Loucy (cell line): ENCODE measurements around the gene KRTAP5-8.
"Not testable (repeated sequence)": the region's sequence is repeated elsewhere in the genome, so short reads cannot be mapped to it uniquely, and the experiment has no call there.

Experiments
- H2AFZ ChIP-seq: fragments of 200-600 bp; sonication (generic); 2 replicates; pipeline ENCODE4 v1.6.0; 2016; ENCODE audit warnings: antibody characterized with exemption, mild to moderate bottlenecking, low read length, moderate library complexity
- H3F3A ChIP-seq: fragments of 200-600 bp; 2 replicates; pipeline ENCODE4 v1.6.0; 2016; ENCODE audit warnings: antibody characterized with exemption, low read depth, mild to moderate bottlenecking
- H3K27me3 ChIP-seq: fragments of 200-600 bp; sonication (generic); 2 replicates; pipeline ENCODE4 v1.6.1; 2014; ENCODE audit warnings: low read length, mild to moderate bottlenecking; ENCODE audit not compliant: insufficient read depth, poor library complexity, severe bottlenecking
- H3K36me3 ChIP-seq: fragments of 200-600 bp; sonication (generic); 2 replicates; pipeline ENCODE4 v1.6.1; 2016; ENCODE audit warnings: low read length; ENCODE audit not compliant: insufficient read depth
- H3K4me1 ChIP-seq: fragments of 200-600 bp; sonication (generic); 2 replicates; pipeline ENCODE4 v1.5.1; 2014; ENCODE audit warnings: low read length, mild to moderate bottlenecking; ENCODE audit not compliant: insufficient read depth, poor library complexity, severe bottlenecking
- H3K4me2 ChIP-seq: fragments of 200-600 bp; sonication (generic); 2 replicates; pipeline ENCODE4 v1.6.0; 2014; ENCODE audit warnings: antibody characterized with exemption, low read length, low read depth, mild to moderate bottlenecking; ENCODE audit not compliant: poor library complexity, severe bottlenecking
- H3K4me3 ChIP-seq: fragments of 200-600 bp; sonication (generic); 2 replicates; pipeline ENCODE4 v1.5.1; 2014; ENCODE audit warnings: low read length, mild to moderate bottlenecking, mixed read lengths; ENCODE audit not compliant: poor library complexity, severe bottlenecking
- H3K79me2 ChIP-seq: fragments of 200-600 bp; sonication (generic); 2 replicates; pipeline ENCODE4 v1.6.1; 2014; ENCODE audit warnings: low read length; ENCODE audit not compliant: insufficient read depth
- H3K9ac ChIP-seq: fragments of 200-600 bp; sonication (generic); 2 replicates; pipeline ENCODE4 v1.6.0; 2014; ENCODE audit warnings: mild to moderate bottlenecking, low read depth, low read length, moderate library complexity; ENCODE audit not compliant: poor library complexity, severe bottlenecking
- H3K9me2 ChIP-seq: fragments of 200-600 bp; sonication (generic); replicated peaks from 2 replicates; pipeline ENCODE4 v1.6.1; 2016; ENCODE audit warnings: low read depth, low read length, mixed read lengths
- H3K9me3 ChIP-seq: fragments of 200-600 bp; sonication (generic); 2 replicates; pipeline ENCODE4 v1.6.1; 2014; ENCODE audit warnings: mild to moderate bottlenecking, antibody characterized with exemption, low read length, low read depth; ENCODE audit not compliant: insufficient read depth
- H4K20me1 ChIP-seq: fragments of 200-600 bp; sonication (generic); 2 replicates; pipeline ENCODE4 v1.6.0; 2014; ENCODE audit warnings: antibody characterized with exemption, low read length, mild to moderate bottlenecking; ENCODE audit not compliant: insufficient read depth, poor library complexity, severe bottlenecking
- EZH2phosphoT487 ChIP-seq: fragments of 200-600 bp; IDR thresholded peaks from 2 replicates; pipeline ENCODE4 v1.6.1; 2018; ENCODE audit warnings: antibody characterized with exemption, mild to moderate bottlenecking, moderate library complexity, borderline replicate concordance
- TF ChIP-seq, protein P1 (sequence below): fragments of 200-600 bp; sonication (generic); conservative IDR thresholded peaks from 2 replicates; pipeline ENCODE4 v1.5.1; 2014; ENCODE audit warnings: mild to moderate bottlenecking, antibody characterized with exemption, low read length

Gene KRTAP5-8

GRCh38 chr11:71527576-71528210 is 10.1 kb upstream of the KRTAP5-8 start:
- no peak overlapping the region for H3K4me3 ChIP-seq
- no peak overlapping the region for H3K9ac ChIP-seq
- H3K9me2 ChIP-seq = no peaks in the 10 kb centered on the region
- no peaks in the 10 kb centered on the region for H3K4me1 ChIP-seq
- no peaks in the 10 kb centered on the region for H4K20me1 ChIP-seq
- TF ChIP-seq, protein P1, sequence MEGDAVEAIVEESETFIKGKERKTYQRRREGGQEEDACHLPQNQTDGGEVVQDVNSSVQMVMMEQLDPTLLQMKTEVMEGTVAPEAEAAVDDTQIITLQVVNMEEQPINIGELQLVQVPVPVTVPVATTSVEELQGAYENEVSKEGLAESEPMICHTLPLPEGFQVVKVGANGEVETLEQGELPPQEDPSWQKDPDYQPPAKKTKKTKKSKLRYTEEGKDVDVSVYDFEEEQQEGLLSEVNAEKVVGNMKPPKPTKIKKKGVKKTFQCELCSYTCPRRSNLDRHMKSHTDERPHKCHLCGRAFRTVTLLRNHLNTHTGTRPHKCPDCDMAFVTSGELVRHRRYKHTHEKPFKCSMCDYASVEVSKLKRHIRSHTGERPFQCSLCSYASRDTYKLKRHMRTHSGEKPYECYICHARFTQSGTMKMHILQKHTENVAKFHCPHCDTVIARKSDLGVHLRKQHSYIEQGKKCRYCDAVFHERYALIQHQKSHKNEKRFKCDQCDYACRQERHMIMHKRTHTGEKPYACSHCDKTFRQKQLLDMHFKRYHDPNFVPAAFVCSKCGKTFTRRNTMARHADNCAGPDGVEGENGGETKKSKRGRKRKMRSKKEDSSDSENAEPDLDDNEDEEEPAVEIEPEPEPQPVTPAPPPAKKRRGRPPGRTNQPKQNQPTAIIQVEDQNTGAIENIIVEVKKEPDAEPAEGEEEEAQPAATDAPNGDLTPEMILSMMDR = no peak
- no peak for TF ChIP-seq EZH2phosphoT487
- H3K36me3 ChIP-seq = no peaks in the 10 kb centered on the region
- H3K4me2 ChIP-seq = no peak overlapping the region
- no peaks in the 10 kb centered on the region for H3K79me2 ChIP-seq
- no peaks in the 10 kb centered on the region for H3K9me3 ChIP-seq
- H3F3A ChIP-seq = no peaks in the 10 kb centered on the region
- H3K27me3 ChIP-seq = no peaks in the 10 kb centered on the region
- H2AFZ ChIP-seq = no peak overlapping the region

DNA sequence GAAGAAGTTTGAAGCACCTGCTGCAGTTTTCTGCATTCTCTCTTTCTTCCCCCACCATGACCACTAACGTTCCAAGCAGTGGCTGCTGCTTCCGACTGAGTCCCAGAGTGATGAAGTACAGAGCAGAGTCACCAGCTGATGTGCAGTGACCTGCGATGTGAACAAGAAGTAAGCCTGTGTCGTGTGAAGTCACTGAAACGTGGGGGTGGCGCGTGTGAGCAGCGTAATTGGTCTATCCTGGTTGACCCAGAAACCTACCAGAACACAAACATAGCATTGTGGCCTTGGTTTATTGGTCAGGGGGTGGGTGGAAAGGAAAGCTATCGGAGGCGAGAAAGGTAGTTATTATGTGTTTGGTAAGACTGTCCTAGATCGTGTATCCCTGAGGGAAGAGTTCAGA is 7.2 kb upstream of the KRTAP5-8 start:
- Histone ChIP-seq H3K4me1 (no peaks in the 10 kb centered on the region), H3K27me3 (no peaks in the 10 kb centered on the region), H2AFZ (no peak overlapping the region), H3K4me2 (no peak overlapping the region), H3F3A (no peaks in the 10 kb centered on the region), H3K79me2 (no peaks in the 10 kb centered on the region), H3K36me3 (no peaks in the 10 kb centered on the region), H4K20me1 (no peaks in the 10 kb centered on the region), H3K4me3 (no peak overlapping the region), H3K9me3 (no peaks in the 10 kb centered on the region), H3K9me2 (no peaks in the 10 kb centered on the region), H3K9ac (no peak overlapping the region)
- no peak for TF ChIP-seq EZH2phosphoT487
- TF ChIP-seq, protein P1 = no peak

DNA sequence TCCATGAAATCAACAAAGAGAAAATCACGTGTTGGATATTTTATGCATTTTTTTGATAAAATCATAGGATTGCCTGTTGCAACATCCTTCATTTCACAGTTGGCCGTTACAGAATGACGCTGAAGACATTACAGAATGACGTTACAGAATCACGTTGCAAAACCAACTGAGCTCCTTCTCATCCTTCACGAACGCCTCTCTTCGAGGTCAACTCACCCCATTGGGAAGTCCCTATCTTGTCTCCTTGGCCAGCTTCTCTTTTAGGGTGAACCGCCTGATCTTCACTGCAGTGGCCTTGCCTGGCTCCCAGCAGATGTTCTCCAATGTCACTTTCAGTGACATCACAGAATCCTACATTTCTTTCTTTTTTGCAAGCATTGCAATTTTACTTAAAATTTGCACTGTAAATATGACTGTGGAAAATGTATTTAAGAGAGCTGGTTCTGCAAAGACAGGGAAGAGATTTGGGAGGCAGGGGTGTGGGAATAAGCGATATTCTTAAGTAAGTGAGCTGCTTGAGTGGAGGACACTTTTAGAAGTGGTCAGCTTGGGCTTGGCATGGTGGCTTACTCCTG is 5.7 kb upstream of the KRTAP5-8 start:
- Histone ChIP-seq H4K20me1 (no peaks in the 10 kb centered on the region), H3K9me2 (no peaks in the 10 kb centered on the region), H3K36me3 (no peaks in the 10 kb centered on the region), H2AFZ (no peak overlapping the region), H3K79me2 (no peaks in the 10 kb centered on the region), H3K4me3 (no peak overlapping the region), H3K27me3 (no peaks in the 10 kb centered on the region), H3K4me1 (no peaks in the 10 kb centered on the region), H3K9ac (no peak overlapping the region), H3K9me3 (no peaks in the 10 kb centered on the region), H3K4me2 (no peak overlapping the region), H3F3A (no peaks in the 10 kb centered on the region)
- no peak for TF ChIP-seq EZH2phosphoT487
- TF ChIP-seq, protein P1 = no peak

DNA sequence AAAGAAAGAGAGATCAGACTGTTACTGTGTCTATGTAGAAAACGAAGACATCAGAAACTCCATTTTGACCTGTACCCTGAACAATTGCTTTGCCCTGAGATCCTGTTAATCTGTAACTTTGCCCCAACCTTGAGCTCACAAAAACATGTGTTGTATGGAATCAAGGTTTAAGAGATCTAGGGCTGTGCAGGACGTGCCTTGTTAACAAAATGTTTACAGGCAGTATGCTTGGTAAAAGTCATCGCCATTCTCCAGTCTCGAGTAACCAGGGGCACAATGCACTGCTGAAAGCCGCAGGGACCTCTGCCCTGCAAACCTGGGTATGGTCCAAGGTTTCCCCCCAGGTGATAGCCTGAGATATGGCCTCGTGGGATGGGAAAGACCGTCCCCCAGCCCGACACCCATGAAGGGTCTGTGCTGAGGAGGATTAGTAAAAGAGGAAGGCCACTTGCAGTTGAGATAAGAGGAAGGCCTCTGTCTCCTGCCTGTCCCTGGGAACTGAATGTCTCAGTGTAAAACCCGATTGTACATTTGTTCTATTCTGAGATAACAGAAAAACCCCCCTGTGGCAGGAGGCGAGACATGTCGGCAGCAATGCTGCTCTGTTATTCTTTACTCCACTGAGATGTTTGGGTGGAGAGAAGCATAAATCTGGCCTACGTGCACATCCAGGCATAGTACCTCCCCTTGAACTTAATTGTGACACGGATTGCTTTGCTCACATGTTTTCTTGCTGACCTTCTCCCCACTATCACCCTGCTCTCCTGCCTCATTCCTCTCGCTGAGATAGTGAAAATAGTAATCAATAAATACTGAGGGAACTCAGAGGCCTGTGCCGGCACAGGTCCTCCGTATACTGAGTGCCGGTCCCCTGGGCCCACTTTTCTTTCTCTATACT is 2.9 kb upstream of the KRTAP5-8 start:
- H3K4me2 ChIP-seq, H2AFZ ChIP-seq, H3K9me3 ChIP-seq, H3K4me3 ChIP-seq, H3K4me1 ChIP-seq, H3F3A ChIP-seq, H3K9me2 ChIP-seq, H3K27me3 ChIP-seq, H3K9ac ChIP-seq, H3K79me2 ChIP-seq, H4K20me1 ChIP-seq, H3K36me3 ChIP-seq: not testable (repeated sequence)
